ENCODE data around the gene CFAP91.
A peak's percentile ranks its signal among the peaks of the same experiment; 100 is the strongest.

CFAP91 gene

DNA sequence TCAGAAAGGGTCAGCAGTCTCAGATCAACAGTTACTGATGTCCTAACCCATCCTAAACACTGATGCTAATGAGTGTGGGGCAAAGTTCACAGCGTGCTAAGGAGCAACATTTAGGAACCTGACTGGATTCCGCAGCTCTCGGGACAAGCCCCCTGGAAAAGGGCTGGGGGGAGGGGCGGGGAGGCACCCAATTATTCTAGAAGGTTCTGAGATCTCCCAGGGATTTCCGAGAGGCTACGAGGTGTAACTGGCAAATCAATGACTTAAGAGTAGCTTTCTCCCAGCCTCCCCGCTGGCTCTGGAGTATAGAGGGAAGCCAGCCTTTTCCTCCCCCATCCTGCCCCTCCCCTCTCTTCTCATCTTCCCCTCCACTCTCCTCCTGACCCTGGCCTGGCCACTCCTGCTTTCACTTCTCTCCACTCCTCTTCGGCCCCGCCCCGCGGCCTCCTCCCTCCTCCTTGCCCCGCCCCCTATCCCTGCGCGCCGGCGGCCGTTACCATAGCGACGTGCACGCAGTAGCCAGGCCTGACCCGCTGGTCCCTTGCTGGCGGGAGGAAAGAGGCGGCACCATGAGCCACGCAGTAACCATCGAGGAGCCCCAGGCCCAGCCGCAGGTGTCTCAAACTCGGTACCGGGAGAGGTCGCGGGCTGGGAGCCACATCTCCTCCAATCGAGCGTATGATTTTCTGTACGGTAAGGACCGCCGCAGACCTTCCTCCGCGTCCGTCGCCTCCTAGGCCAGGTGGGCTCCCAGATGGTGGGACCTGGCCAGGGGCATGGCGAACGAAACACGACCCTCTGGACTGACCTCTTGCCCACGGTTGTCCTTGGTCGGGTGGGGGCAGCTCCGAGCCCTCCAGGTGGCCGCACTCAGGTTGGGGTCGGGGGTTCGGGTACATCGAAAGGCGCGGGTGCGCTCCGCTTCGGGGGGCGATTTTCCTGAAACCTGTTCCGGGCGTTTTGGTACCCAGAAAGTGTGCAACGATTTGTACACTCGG lies at the start of gene CFAP91:
Gene CFAP91, plus strand, starts transcription at position 493 of the 998 bp plus-strand sequence. Its CDS starts 77 bp downstream, at position 570.
- peak; percentile 62 for DNase-seq (ENCODE audit: low read depth)

DNA sequence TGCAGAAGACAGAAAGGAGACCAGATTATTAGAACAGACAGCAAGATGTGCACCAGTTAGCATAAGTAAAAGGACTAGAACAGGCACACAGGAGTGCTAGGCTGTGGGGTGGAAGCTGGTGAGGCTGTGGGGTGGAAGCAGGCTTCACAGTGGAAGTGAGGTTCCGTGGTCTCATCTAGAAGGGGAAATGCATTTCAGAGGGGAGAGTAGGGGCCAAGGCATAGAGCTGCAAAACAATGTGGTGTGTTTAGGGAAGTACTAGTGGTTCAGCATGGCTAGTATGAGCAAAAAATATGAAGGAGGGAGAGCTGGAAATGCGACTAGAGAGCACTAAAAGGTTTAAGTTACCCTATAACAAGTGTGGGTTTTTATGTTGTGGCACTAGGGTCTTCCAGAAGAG lies 48.9 kb upstream of the CFAP91 start:
- DNase-seq (ENCODE audit: low read depth): no peak

DNA sequence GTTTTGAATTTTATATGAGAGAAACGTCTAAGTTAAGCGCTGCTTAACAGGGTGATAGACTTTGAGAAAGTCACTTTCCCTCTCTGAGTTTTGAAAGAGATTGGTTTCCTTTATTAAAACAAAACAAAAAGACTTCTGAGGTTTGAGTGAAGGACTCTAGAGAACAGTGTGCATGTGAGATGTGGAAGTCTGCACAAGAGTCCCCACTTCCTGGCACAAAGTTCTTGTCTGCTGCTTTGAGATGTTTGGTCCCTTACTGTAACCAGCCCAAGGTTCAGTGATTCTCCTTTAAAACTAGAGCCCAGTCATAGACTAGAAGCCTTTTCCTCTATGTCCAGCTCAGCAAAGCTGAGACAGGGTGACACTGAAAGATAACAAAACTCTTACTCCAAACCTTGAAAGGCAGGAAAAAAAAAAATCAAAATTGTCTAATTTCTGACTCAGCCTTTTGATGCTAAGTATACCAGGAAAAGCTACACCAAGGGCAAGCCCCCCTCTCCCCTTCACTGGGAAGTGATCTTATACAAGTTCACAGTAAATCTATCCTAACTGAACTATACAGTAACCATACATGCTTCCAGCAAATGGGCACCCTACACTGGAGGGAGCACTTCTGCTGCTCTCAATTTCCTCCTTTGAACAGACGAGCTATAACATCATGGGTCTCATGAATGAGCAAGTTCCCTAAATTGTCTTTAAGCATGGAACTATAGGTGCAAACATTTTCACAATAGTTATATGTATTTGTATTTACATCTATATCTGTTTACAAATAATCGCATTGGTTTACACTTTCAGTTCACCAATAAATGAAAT lies 44.7 kb upstream of the CFAP91 start:
- DNase-seq (ENCODE audit: low read depth): no peak

DNA sequence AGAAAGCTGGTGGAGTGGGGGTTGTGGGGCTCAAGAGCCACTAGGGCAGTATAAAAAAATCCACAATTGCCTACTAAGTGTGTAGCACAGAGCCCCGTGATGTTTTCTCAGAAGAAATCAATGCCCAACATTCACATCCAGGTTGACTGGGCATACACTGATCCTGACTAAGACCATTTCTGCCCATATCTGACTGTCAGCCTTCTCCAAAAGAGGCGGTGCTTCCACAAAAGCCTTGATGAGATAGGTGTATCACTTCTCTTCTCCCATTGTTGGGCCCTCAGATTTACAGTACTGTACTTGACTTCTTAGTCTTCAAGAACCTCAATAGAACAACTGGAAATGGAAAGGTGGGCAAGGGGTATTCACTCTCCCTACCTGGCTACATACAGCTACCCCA lies 43.8 kb upstream of the CFAP91 start:
- no peak for DNase-seq (ENCODE audit: low read depth)

DNA sequence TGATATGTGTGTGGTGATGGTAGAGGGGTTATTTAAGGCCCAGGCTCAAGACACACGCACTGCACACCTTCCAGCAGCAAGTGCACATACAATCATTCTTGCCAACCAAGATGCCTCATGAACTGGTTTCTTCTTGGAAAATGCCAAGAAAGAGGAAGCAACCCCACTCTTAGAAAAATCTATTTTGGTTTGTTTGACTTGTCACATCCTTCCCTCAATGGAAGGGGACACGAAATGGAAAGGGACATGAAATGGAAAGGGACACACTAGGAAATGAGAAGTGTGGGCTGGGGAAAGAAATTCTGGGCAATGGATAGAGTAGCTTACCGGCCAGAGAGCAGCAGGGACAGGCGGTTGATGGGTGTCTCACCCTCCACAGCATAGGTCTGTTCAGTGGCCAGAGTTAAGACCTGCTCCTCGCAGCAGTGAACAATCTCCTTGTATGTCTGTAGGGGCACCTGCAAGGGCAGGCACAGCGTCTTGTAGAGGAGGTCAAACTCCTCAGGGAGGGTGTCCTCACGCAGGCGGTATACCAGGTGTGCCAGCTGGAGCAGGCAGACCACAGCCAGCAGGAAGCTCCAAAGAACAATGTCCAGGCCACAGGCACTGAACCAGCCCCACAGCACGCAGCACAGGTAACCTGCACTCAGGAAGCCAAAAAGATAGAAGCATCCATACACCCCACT lies 43.1 kb upstream of the CFAP91 start:
- DNase-seq (ENCODE audit: low read depth): no peak

DNA sequence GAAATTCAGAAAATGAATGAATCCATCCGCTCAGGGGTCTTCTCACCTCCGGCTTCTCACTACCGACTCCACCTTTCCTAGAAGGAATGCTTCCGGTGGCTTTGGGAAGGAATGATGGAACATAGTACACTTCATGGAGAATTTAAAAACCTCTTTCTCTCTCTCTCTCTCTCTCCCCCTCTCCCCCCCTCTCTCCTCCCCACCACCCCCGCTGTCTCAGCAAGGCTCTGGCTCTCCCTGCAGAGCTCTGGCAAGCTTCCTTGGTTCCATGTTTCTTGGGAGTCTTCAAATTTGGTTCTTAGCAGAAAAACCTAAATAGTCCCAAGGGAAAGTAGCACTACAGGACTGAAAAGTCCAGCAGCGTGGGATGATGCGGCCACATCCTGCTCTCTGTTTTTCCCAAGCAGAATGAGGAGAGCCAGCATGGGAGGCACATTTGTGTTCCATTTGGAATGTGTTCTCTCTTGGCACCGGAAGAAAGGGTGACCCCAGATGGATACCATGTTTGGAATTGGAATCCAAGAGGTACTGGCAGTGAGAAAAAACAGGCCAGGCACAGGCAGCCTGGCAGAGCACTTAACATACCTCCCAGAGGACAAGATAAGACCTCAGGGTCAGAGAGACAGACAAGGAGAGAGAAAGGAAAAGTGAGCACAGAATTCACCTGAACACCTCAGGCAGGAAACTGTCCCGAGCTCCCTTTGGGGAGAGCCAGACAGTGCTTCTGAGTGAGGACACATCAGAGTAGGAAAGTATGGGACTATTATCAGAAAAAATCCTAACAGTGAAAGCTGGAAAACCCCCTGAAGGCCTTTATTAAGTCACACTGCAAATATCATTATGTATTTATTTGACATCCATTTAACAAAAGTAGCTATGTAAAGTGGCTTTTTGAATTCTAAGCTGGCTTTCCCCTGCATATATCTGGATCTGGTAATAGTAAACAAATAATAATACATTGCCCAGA lies 42.1 kb upstream of the CFAP91 start, which contains the start of gene POPDC2:
Gene POPDC2, minus strand, starts transcription at position 116 of the 967 bp plus-strand sequence. CDS start 166 bp downstream, outside the sequence.
- DNase-seq (ENCODE audit: low read depth): no peak

DNA sequence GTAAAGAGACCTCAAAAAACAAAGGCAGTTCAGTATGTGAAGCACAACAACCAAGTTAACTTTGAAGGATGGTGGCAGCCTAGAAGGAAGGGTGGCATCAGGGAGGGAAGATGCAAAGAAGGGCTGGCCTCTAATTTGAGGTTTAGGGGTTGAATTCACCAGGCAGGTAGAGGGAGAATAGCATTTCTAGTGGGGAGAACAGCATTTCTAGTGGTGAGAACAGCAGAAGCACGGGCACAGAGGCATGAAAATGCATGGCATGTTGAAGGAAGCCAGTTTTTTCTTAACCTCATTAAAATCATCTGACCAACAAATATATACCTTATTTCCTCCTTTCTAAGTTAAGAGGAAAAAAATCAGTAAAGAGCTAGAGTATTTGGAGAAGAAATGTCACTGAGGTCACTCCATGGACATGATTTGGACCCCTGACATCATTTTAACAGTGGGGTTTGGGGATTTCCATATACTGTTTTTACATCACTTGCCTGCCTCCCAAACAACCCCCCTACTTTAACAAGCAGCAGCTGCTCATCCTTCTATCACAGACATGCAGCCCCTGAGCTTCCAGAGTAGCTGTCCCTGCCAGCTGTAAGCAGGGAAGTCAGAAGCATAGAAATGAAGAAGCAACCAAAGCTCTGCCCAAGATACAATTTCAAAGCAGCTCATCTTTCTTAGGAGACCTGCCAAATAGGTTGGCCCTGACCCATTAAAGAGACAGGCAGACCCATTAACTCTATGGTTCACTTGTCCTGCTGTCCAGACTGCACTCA lies 40.0 kb upstream of the CFAP91 start:
- no peak for DNase-seq (ENCODE audit: low read depth)

DNA sequence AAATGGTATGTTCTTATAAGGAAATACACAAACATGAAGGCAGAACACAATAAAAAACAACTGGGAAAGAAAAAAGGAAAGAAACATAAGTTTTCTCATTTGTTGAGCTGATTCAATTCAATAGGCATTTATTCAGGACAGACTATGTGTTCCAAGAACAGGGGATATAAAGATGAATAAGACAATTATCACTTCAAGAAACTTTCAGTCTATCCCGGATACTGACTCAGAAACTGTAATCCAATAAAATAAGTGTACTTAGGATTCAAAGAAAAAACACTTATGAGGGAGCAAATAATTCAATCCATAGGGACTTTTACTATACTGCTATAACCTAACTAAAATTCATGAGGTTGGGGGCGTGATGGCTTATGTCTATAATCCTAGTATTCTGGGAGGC lies 38.9 kb upstream of the CFAP91 start:
- no peak for DNase-seq (ENCODE audit: low read depth)

DNA sequence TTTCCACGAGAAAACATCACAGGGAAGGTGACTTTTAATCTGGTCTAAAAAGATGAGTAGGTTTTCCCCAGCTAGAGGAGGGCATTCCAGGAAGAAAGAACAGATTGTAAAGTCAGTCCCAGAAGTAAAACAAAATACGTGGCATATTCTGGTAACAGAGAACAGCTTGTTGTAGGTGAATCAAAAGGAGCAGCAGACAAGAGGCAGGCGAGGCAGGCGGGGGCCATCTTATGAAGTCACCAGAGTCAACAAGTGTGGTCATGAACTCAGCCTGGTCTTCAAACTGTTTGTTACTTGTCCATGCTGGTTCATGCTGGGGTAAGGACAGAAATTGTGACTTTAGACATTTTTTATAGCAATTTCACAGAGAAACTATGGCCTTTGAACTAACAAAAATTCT lies 38.5 kb upstream of the CFAP91 start:
- DNase-seq (ENCODE audit: low read depth): no peak

DNA sequence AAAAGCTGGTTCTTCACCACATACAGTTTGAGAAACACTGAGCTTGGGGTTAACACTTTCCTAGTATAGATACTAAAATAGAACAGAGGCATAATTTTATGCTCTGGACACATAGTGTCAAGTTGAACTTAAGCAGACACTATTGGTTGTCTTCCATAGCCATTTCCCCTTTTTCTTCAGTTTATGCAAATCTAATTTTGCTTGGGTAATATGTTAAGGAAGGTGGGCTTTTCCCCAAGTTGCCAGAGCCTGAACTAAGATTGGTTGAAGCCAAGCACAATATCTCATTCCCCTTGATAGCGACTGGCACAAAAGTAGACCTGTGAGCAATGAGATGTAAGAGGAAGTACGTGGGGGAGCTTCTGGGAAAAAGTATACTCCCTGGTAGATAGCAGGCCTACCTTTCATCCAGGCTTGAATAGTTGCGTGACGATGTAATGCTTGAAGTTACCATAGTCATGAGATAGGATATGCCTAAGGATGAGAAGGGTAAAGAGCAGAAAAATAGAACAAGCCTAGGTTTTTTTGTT lies 37.9 kb upstream of the CFAP91 start:
- DNase-seq (ENCODE audit: low read depth): no peak

DNA sequence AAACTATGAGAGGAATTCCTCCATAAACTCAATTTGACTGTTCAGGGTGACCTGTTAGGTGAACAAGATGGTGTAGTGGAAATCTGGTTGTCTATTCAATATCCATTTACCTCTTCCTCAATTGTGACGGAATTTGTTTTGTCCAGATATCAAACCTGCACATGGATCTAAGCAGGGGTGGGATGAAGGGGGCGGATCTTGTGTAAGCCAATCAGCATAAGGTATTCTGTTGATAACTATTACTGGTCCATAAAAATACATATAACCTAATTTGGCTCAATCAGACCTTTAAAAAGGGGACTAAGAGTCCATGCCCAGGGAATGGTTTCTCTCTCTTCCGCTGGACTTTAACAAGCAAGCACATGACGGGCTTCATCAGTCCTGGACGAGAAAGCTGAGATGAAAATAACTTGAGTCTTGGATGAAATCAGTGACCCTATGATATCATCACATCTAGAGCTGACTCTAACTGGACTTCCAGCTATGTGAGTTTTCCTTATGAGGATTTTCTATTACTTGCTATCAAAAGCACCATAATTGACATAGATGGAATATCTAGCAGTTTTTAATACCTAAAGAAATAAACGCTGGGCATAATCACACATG lies 36.8 kb upstream of the CFAP91 start:
- no peak for DNase-seq (ENCODE audit: low read depth)

DNA sequence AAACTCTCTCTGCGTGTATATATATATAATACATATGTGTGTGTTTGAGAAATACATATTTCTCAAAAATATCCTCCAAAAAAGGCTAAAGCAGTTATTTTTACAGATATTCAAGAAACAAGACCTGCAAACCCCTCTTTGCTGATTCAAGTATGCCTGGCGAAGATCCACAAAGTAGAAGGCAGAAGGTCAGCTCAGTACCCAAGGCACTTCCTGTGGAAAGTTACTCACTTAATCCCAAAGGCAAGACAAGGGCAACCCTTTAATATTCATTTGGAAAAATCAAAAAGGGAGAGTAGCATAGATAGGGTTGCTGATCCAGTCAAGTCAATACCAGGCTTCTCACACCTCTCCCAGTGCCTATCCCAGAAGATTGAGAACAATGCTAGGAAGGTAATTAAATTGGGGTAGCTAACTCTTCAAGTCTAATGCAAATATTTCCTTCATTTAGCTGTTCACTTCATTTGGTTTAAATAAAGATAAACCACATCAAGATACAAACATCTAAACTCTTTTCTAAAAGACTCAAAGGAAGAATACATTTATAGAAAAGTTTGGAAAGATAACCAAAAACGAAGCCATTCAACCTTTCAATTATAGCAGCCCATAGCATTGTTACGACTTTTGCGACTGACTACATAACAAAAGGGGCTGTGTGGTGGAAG lies 32.8 kb upstream of the CFAP91 start:
- DNase-seq (ENCODE audit: low read depth): no peak

DNA sequence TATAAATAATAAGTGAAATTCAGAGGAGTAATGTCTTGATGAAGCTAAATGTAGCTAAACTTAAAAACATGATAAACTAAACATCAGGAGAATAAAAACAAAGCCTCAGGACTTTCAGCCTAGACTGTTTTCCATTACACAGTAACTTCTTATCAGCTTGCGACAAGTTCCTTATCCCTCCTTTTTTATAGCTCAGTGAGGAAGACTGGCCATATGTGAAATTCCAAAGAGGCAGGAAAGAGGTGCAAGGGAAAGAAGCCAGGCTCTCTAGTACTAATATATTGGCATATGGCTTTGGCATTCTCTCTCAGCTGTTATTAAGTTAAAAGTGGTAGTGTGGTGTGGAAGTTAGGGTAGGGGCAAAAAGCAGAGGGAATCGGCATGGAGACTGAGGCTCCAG lies 30.0 kb upstream of the CFAP91 start:
- DNase-seq (ENCODE audit: low read depth): no peak

DNA sequence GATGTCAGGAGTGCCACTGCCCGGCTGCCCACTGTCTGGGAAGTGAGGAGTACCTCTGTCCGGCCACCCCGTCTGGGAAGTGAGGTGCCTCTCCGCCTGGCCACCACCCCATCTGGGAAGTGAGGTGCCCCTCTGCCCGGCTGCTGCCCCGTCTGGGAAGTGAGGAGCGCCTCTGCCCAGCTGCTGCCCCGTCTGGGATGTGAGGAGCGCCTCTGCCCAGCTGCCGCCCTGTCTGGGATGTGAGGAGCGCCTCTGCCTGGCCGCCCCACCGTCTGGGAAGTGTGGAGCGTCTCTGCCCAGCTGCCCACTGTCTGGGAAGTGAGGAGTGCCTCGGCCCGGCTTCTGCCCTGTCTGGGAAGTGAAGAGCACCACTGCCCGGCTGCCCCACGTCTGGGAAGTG lies 28.9 kb upstream of the CFAP91 start:
- no peak for DNase-seq (ENCODE audit: low read depth)

DNA sequence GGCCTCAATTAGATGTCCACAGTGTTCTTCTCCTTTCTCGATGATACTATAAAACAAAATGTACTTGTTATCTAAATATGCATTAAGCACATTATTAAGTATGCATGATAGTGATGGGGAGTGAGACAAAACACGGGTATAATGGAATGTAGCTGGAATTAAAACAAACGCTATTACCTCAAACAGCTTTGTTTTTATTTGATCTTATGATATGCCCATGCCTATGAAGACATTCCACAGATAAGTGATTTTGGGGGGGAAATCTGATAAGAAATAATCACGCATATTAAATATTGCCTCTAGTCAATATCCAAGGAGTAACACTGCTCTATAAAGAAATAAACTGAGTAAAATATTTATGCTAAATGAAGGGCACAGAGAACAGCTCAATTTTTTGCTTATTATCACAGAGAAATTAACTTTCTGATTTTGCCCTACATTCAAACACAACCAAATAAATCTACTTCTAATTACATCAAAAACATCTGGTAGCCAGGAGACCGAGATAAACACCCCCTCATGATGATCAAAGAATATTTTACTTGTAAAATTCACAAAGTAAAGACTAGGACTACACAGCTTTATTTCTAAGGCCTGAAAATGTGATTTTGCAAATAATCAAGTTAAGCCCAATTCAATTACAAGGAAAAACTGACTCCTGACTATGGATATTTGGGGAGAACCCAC lies 27.5 kb upstream of the CFAP91 start:
- no peak for DNase-seq (ENCODE audit: low read depth)

DNA sequence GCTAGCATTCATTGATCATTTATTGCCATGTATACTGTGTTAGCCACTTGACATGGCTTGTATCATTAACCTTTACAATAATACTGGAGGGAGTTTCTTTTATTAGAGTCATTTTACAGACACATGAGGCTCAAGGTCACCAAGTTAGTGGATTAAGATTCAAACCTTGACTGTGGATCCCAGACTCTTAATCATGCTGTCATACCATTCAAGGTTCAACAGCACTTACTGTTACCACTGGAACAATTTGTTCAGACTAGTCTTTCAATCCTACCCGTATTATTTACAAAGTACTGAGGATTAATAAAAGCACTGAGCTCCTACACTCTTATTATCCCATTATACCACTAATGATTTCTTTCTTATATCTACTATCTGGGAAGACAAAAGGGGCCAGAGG lies 26.8 kb upstream of the CFAP91 start:
- DNase-seq (ENCODE audit: low read depth): no peak

DNA sequence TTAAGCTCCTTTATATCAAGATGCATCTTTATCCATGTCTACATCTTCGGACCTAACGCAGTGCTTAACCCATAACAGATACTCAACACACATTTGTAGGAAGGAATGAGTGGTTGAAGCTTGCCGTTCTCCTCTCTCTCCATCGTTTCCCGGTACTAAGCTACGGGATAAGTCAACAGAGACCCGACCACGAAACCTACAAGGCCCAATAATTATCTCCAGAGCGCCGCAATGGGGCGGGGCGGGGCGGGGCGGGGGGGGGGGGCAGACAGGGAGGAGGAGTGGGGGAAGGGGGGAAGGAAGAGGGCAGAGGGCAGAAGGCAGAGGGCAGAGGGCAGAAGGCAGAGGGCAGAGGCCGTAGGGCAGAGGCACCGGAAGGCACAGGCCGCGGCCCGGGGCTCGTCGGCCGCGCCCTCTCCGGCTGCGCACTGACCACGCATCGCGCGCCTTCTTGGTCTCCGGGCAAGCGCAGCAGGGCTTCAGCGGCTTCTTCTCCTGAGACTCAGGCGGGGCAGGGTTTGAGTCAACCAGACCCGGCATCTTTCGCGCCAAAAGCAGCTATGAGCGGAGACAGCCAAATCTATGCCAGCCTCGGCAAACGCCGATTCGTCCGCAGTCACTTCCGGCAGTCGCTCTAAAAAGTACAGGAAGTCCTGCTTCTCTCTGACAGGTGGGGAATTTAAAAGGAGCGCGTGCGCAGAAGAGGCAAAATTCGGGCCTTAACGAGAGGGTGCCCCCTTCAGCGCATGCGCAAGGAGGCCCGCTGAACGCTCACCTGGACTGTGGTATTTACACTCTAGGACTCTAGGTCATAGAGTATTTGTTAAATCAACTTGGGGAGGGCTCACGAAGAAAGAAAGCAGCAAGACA lies 25.8 kb upstream of the CFAP91 start, which contains the start of gene COX17:
Gene COX17, minus strand, starts transcription at position 636 of the 870 bp plus-strand sequence. Its CDS starts 96 bp downstream, at position 540.
- DNase-seq (ENCODE audit: low read depth): peak; percentile 70

Measured in stimulated activated CD8-positive, alpha-beta memory T cell treated with anti-CD3 and anti-CD28 coated beads, Interleukin-15, amount 100 ng/mL, for 24 hours (primary cell).